HepG2 (cell line): ENCODE data around the gene IRF6. TPM values are rescaled to one million over a fixed set of nuclear protein-coding genes. Genes with fewer than 3 reads are reported as not detected.

Source experiments
- ATAC-seq: fragments of 200-7000 bp; cut with Tn5 transposase; 3 replicates; pipeline ENCODE4 v1.9.1; 2020; ENCODE audit warnings: mild to moderate bottlenecking, moderate library complexity
- BruUV-seq: library from RNA; stranded (reverse); fragments of 400-500 nt; replicated peaks from 2 replicates; lab custom pipeline; 2021; lab: Mats Ljungman, UMichigan
- CTCF ChIA-PET: fragments of 300-600 bp; formaldehyde crosslinking; extraction: SDS; loops from one replicate; lab custom pipeline; 2021; ENCODE audit warnings: low total read pairs, inconsistent platforms, low intra/inter-chr PET ratio; lab: Yijun Ruan, JAX
- POLR2A ChIA-PET: fragments of 350-600 bp; sonication (Branson Sonifier 250); formaldehyde crosslinking; loops from one replicate; lab custom pipeline; 2020; ENCODE audit warnings: antibody characterized with exemption, inconsistent platforms; lab: Yijun Ruan, JAX
- DNase-seq: peaks from one replicate; pipeline ENCODE4 v3.0.0-alpha.2; 2015; ENCODE audit warnings: low spot score
- FAIRE-seq: peaks from 3 replicates; lab custom pipeline; 2011; peaks lifted over from hg19 to GRCh38; lab: Jason Lieb, UNC
- H2AFZ ChIP-seq: one replicate; pipeline ENCODE4 v1.6.1; 2011; ENCODE audit warnings: low read length, inconsistent platforms
- H3K27ac ChIP-seq: fragments of 300-600 bp; 3 replicates; pipeline ENCODE4 v1.8.0; 2011; ENCODE audit warnings: mixed run types, mild to moderate bottlenecking, mixed read lengths, low read length, inconsistent platforms; ENCODE audit not compliant: insufficient read depth; ENCODE audit errors: extremely low read length
- H3K27me3 ChIP-seq, 2 experiments: fragments of 200-600 bp in 1 of 2; 2 replicates in 1 of 2; 3 replicates in 1 of 2; pipeline versions ENCODE4 v1.6.0 to v1.8.0; 2011; ENCODE audit warnings: low read length in 2 of 2, mild to moderate bottlenecking in 2 of 2, moderate library complexity in 2 of 2, inconsistent platforms in 1 of 2; ENCODE audit not compliant: insufficient read depth in 2 of 2, control insufficient read depth in 1 of 2
- H3K36me3 ChIP-seq, 2 experiments: fragments of 200-600 bp in 1 of 2; replicated peaks in 1 of 2; 2 replicates in 1 of 2; 3 replicates in 1 of 2; pipeline versions ENCODE4 v1.5.1 to v1.8.0; 2011; ENCODE audit warnings: low read length in 2 of 2, inconsistent platforms in 1 of 2; ENCODE audit not compliant: insufficient read depth in 2 of 2, control insufficient read depth in 1 of 2
- H3K4me1 ChIP-seq: 2 replicates; pipeline ENCODE4 v1.5.1; 2012; ENCODE audit warnings: low read length, inconsistent platforms; ENCODE audit not compliant: insufficient read depth
- H3K4me2 ChIP-seq: 2 replicates; pipeline ENCODE4 v1.6.0; 2011; ENCODE audit warnings: low read depth, low read length, inconsistent platforms
- H3K4me3 ChIP-seq, 3 experiments: fragments of 200-600 bp in 1 of 3; sonication (generic), shearing (Covaris generic) in 1 of 3; replicated peaks in 1 of 3; 2 replicates each; pipeline ENCODE4 v1.5.1; 2011 to 2016; ENCODE audit warnings: low read length in 3 of 3, inconsistent platforms in 2 of 3, low read depth in 2 of 3, mild to moderate bottlenecking in 2 of 3, control low read depth in 1 of 3, mixed read lengths in 1 of 3; ENCODE audit not compliant: insufficient read depth in 1 of 3
- H3K79me2 ChIP-seq: one replicate; pipeline ENCODE4 v1.6.1; 2011; ENCODE audit warnings: low read length, inconsistent platforms; ENCODE audit not compliant: insufficient read depth
- H3K9ac ChIP-seq: 2 replicates; pipeline ENCODE4 v1.6.0; 2011; ENCODE audit warnings: mild to moderate bottlenecking, low read depth, low read length, inconsistent platforms; ENCODE audit not compliant: insufficient read depth
- H3K9me3 ChIP-seq: 2 replicates; pipeline ENCODE4 v1.5.1; 2012; ENCODE audit warnings: mild to moderate bottlenecking, low read length
- H4K20me1 ChIP-seq: 2 replicates; pipeline ENCODE4 v1.6.0; 2011; ENCODE audit warnings: inconsistent platforms, mild to moderate bottlenecking, low read length, moderate library complexity; ENCODE audit not compliant: insufficient read depth
- ADNP ChIP-seq: sonication (generic); formaldehyde crosslinking; IDR thresholded peaks from 2 replicates; pipeline ENCODE4 v1.4.0; 2020; ENCODE audit warnings: missing genetic modification reagents
- MIXL1 ChIP-seq: IDR thresholded peaks from 2 replicates; pipeline ENCODE4 v1.6.1; 2016
- XBP1 ChIP-seq: sonication (generic); formaldehyde crosslinking; IDR thresholded peaks from 2 replicates; pipeline ENCODE4 v1.5.0; 2020; ENCODE audit warnings: missing genetic modification reagents
- YY1 ChIP-seq: IDR thresholded peaks from 2 replicates; pipeline ENCODE4 v1.6.1; 2011; ENCODE audit warnings: low read length, low read depth, moderate library complexity, mild to moderate bottlenecking; ENCODE audit not compliant: insufficient read depth, insufficient replicate concordance
- ZNF207 ChIP-seq: fragments of 450-650 bp; IDR thresholded peaks from 2 replicates; pipeline ENCODE4 v1.6.1; 2016; ENCODE audit warnings: antibody characterized with exemption, borderline replicate concordance
- ZNF512B ChIP-seq: sonication (generic); formaldehyde crosslinking; IDR thresholded peaks from 2 replicates; pipeline ENCODE4 v1.5.1; 2020; ENCODE audit warnings: missing genetic modification reagents, mild to moderate bottlenecking, borderline replicate concordance
- ZNF646 ChIP-seq: sonication (generic); formaldehyde crosslinking; IDR thresholded peaks from 2 replicates; pipeline ENCODE4 v1.9.0; 2021; ENCODE audit warnings: mild to moderate bottlenecking, missing genetic modification reagents
- ZNF816 ChIP-seq: sonication (generic); formaldehyde crosslinking; IDR thresholded peaks from 2 replicates; pipeline ENCODE4 v1.8.0; 2022; ENCODE audit warnings: missing genetic modification reagents, mild to moderate bottlenecking, borderline replicate concordance
- WGBS: methylation state at CpG from one replicate; pipeline ENCODE4 v1.1.6; 2017; ENCODE audit warnings: low lambda C conversion rate; 5-methylcytosine and 5-hydroxymethylcytosine counted together
- in situ Hi-C: cut with HindIII; loops from 2 replicates; pipeline ENCODE4 v1.10.0; 2017; ENCODE audit warnings: low pct_unique_long_range_greater_than_20kb; ENCODE audit not compliant: extremely low pct_ligation_motif_present
- intact Hi-C: fragments of 100-400 bp; cut with micrococcal nuclease; formaldehyde crosslinking; loops from one replicate; pipeline ENCODE4 v1.10.0; 2022; ENCODE audit not compliant: unreplicated experiment
- polyA plus RNA-seq, 8 experiments: library from polyadenylated mRNA; depleted of rRNA in 3 of 8; stranded (reverse) in 7 of 8; unstranded in 1 of 8; fragments of >200 nt; fragmentation: Illumina TruSeq in 4 of 8; extraction: Trizol in 4 of 8; gene quantifications; 2 replicates each; pipeline versions ENCODE4 v1.2.1 to v1.2.3, GENCODE V29; 2011 to 2016; ENCODE audit warnings: low read depth in 4 of 8, missing spikeins in 1 of 8, mixed read lengths in 1 of 8; ENCODE audit not compliant: insufficient read depth in 1 of 8
- total RNA-seq, 5 experiments: library from RNA; depleted of rRNA; stranded (reverse); fragments of >200 nt; fragmentation: Illumina TruSeq; extraction: Trizol; gene quantifications; 2 replicates each; pipeline ENCODE4 v1.2.3, GENCODE V29; 2016; ENCODE audit warnings: low read depth in 1 of 5

IRF6 gene
- total and polyA plus RNA-seq, 2 of the 13 experiments (the other 11 are each of a cell fraction or from before 2014, with no cell fraction given) = 0.02 TPM; not detected in 1

GRCh38 chr1:209774592-209774991, 31.4 kb downstream of the IRF6 start:
- no peak overlapping the region for H3K27ac ChIP-seq
- in situ Hi-C loops = no loop called here
- H3K9me3 ChIP-seq = peaks cover 8% of the 10 kb centered on the region; the same call in 1 of the 2 replicates
- ChIA-PET CTCF (no interaction called here), POLR2A (interaction anchor here (1.1 kb wide), 1 partner anchor 10 kb away, joined by 3 read pairs; the partner anchor contains the start of gene C1orf74)
- no peak overlapping the region for H2AFZ ChIP-seq
- H3K27me3 ChIP-seq = no peaks in the 10 kb centered on the region
- H3K36me3 ChIP-seq = no peaks in the 10 kb centered on the region
- BruUV-seq = no TSS peak
- no peaks in the 10 kb centered on the region for H3K79me2 ChIP-seq
- H4K20me1 ChIP-seq = no peaks in the 10 kb centered on the region
- H3K4me3 ChIP-seq = no peak overlapping the region
- ATAC-seq (no peak), DNase-seq (no peak), FAIRE-seq (no peak)
- intact Hi-C loops = no loop called here
- WGBS = 0% methylated on average over 1 of the region's 1 CpG
- H3K4me2 ChIP-seq = no peak overlapping the region
- H3K9ac ChIP-seq = no peak overlapping the region
- no peak for TF ChIP-seq ZNF512B
- no peak for TF ChIP-seq YY1
- no peak for TF ChIP-seq MIXL1 (CRISPR knock-in tag)
- TF ChIP-seq ZNF646 = no peak
- TF ChIP-seq ADNP (CRISPR knock-in tag) = no peak
- no peak for TF ChIP-seq XBP1
- TF ChIP-seq ZNF207 = no peak
- no peak for TF ChIP-seq ZNF816 (CRISPR knock-in tag)
- TF ChIP-seq, all 625 proteins: peak for 0
- H3K4me1 ChIP-seq = no peaks in the 10 kb centered on the region
